Measurements from ENCODE around the gene UBAC2.

UBAC2 gene

GRCh38 chr13:99185606-99186005 is 15.0 kb upstream of the UBAC2 start:
- peaks cover 10% of the 10 kb centered on the region for H3K9me3 ChIP-seq (ENCODE audit: control insufficient read depth, low read length)
- 68 to 74% methylated on average over 5 of the region's 8 CpGs for WGBS, 2 experiments (ENCODE audit: insufficient coverage in 2 of 2)

DNA sequence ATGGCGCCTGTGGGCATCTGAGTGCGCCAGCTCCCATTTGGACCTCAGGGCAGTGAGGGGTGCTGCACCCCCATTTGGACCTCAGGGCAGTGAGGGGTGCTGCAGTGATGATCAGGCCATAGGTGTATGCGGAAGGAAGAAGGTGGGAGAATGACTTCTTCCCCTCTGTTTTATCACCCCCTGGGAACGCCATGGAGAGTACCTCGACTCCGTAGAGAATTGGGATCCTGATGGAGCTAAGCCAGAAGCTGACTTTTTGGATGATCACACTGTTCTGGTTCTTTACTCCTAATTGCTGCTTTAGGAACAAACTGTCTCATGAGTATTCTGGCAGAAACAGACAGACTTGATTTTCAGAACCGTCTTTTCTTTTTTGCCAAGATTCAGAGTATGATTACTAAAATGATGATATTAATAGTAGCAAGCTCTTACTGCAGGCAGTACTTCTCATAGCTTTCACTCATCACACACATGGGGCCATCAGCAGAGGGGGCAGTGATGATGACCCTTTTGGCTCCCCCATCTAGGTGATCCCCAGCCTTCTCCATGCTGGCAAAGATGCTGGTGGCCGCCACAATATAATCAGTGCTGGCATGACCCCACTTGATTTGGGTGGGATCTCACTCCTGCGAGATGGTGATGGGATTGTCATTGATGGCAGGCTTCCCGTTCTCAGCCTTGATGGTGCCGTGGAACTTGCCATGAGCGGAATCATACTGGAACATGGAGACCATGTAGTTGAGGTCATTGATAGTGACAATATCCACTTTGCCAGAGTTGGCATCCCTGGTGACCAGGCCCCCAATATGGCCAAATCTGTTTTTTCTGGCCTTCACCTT is 10.3 kb upstream of the UBAC2 start:
- Histone ChIP-seq H3K4me1 (ENCODE audit: control insufficient read depth, insufficient read depth, low read length, poor library complexity, severe bottlenecking) (no peaks in the 10 kb centered on the region), H3K4me3 (ENCODE audit: extremely low read depth, insufficient read depth, low read length, poor library complexity, severe bottlenecking) (no peak overlapping the region), H3K9me3 (ENCODE audit: control insufficient read depth, low read length) (no peaks in the 10 kb centered on the region), H3K36me3 (ENCODE audit: control insufficient read depth, insufficient read depth, low read length) (no peaks in the 10 kb centered on the region), H3K27ac (ENCODE audit: low read depth, low read length, severe bottlenecking) (no peak overlapping the region)
- 94 to 96% methylated on average over 9 to 10 of the region's 12 CpGs for WGBS, 2 experiments (ENCODE audit: insufficient coverage in 2 of 2)

More at GRCh38 chr13:99185606-99186005, 15.0 kb upstream of the UBAC2 start:
- Histone ChIP-seq H3K4me1 (ENCODE audit: control insufficient read depth, insufficient read depth, low read length, poor library complexity, severe bottlenecking) (no peaks in the 10 kb centered on the region), H3K27ac (ENCODE audit: low read depth, low read length, severe bottlenecking) (no peak overlapping the region), H3K4me3 (ENCODE audit: extremely low read depth, insufficient read depth, low read length, poor library complexity, severe bottlenecking) (no peak overlapping the region), H3K36me3 (ENCODE audit: control insufficient read depth, insufficient read depth, low read length) (no peaks in the 10 kb centered on the region)

GRCh38 chr13:99191336-99191899 is 9.2 kb upstream of the UBAC2 start:
- no peaks in the 10 kb centered on the region for H3K36me3 ChIP-seq (ENCODE audit: control insufficient read depth, insufficient read depth, low read length)
- H3K4me1 ChIP-seq (ENCODE audit: control insufficient read depth, insufficient read depth, low read length, poor library complexity, severe bottlenecking) = no peaks in the 10 kb centered on the region
- 57 to 66% methylated on average over 1 to 2 of the region's 3 CpGs for WGBS, 2 experiments (ENCODE audit: insufficient coverage in 2 of 2)
- H3K4me3 ChIP-seq (ENCODE audit: extremely low read depth, insufficient read depth, low read length, poor library complexity, severe bottlenecking) = no peak overlapping the region
- H3K27ac ChIP-seq (ENCODE audit: low read depth, low read length, severe bottlenecking) = no peak overlapping the region
- H3K9me3 ChIP-seq (ENCODE audit: control insufficient read depth, low read length) = no peaks in the 10 kb centered on the region

DNA sequence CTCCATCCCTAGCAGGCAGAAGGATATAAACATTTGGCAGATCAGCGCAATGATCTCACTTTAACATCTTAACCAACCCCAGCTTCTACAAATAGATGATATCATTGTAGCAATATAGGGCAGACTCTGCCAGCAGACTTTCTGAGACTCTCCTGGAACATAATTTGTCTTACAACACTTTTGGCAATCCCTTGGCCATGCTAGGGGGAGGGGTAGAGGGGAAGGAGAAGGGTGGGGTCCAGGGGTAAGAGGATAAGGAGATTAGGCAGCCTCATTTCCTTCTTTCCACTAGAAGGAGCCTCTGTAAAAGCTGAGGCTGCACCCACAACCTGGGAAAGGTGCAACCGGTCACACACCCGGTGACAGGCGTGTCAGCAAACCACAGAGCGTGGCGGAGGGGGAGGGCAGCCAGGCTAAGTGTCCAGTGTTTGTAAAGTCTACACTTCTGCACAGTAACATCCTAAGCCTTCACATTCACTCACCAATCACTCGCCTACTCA is 8.7 kb upstream of the UBAC2 start:
- H3K4me1 ChIP-seq (ENCODE audit: control insufficient read depth, insufficient read depth, low read length, poor library complexity, severe bottlenecking) = no peaks in the 10 kb centered on the region
- no peaks in the 10 kb centered on the region for H3K36me3 ChIP-seq (ENCODE audit: control insufficient read depth, insufficient read depth, low read length)
- no peaks in the 10 kb centered on the region for H3K9me3 ChIP-seq (ENCODE audit: control insufficient read depth, low read length)
- H3K27ac ChIP-seq (ENCODE audit: low read depth, low read length, severe bottlenecking) = no peak overlapping the region
- 86 to 99% methylated on average over 2 to 7 of the region's 7 CpGs for WGBS, 2 experiments (ENCODE audit: insufficient coverage in 2 of 2)
- no peak overlapping the region for H3K4me3 ChIP-seq (ENCODE audit: extremely low read depth, insufficient read depth, low read length, poor library complexity, severe bottlenecking)

- no peaks in the 10 kb centered on the region for H3K4me1 ChIP-seq (ENCODE audit: control insufficient read depth, insufficient read depth, low read length, poor library complexity, severe bottlenecking)
- H3K9me3 ChIP-seq (ENCODE audit: control insufficient read depth, low read length) = no peaks in the 10 kb centered on the region
- H3K36me3 ChIP-seq (ENCODE audit: control insufficient read depth, insufficient read depth, low read length) = no peaks in the 10 kb centered on the region
- H3K4me3 ChIP-seq (ENCODE audit: extremely low read depth, insufficient read depth, low read length, poor library complexity, severe bottlenecking) = no peak overlapping the region
- H3K27ac ChIP-seq (ENCODE audit: low read depth, low read length, severe bottlenecking) = no peak overlapping the region
These were observed 8.2 kb upstream of the UBAC2 start for GRCh38 chr13:99192480-99192879.

- Histone ChIP-seq H3K9me3 (ENCODE audit: control insufficient read depth, low read length) (no peaks in the 10 kb centered on the region), H3K36me3 (ENCODE audit: control insufficient read depth, insufficient read depth, low read length) (no peaks in the 10 kb centered on the region), H3K27ac (ENCODE audit: low read depth, low read length, severe bottlenecking) (no peak overlapping the region), H3K4me1 (ENCODE audit: control insufficient read depth, insufficient read depth, low read length, poor library complexity, severe bottlenecking) (no peaks in the 10 kb centered on the region), H3K4me3 (ENCODE audit: extremely low read depth, insufficient read depth, low read length, poor library complexity, severe bottlenecking) (no peak overlapping the region)
- 65 to 73% methylated on average over 2 to 3 of the region's 4 CpGs for WGBS, 2 experiments (ENCODE audit: insufficient coverage in 2 of 2)
These were observed 7.5 kb upstream of the UBAC2 start for GRCh38 chr13:99193152-99193551.

DNA sequence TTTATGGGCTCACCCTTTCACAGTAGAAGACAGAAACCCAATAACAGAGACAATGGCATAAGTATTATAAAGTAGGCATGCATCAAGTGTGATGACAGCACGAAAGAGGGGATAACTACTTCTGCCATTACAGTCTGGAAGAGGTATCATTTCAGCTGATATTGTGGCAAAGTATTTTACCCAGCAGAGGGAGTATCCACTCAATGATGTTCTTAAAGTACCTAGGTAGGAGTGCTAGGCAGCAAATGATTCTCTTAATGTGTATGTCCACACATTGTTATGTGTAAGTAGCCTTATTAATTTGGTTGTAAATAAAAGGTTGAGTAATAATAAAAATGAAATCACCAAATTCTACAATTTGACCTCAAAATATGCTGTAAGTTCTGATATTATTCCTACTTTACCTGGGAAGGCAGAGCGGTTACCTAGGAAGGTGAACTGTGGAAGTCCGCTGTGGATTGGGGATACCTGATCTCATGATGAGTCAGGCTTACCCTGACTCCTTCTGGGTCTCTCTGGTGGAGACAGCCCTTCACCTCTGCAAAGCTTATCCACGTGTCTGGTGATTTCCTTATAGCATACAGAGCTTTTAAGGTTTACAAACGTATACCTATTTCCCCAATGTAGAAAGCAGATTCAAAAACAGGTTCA is 4.1 kb upstream of the UBAC2 start:
- Histone ChIP-seq H3K4me1 (ENCODE audit: control insufficient read depth, insufficient read depth, low read length, poor library complexity, severe bottlenecking) (no peaks in the 10 kb centered on the region), H3K9me3 (ENCODE audit: control insufficient read depth, low read length) (no peaks in the 10 kb centered on the region), H3K4me3 (ENCODE audit: extremely low read depth, insufficient read depth, low read length, poor library complexity, severe bottlenecking) (no peak overlapping the region), H3K27ac (ENCODE audit: low read depth, low read length, severe bottlenecking) (no peak overlapping the region), H3K36me3 (ENCODE audit: control insufficient read depth, insufficient read depth, low read length) (no peaks in the 10 kb centered on the region)
- WGBS, 2 experiments (ENCODE audit: insufficient coverage in 2 of 2) = 92 to 98% methylated on average over 4 of the region's 5 CpGs

GRCh38 chr13:99197117-99197651 is 3.5 kb upstream of the UBAC2 start:
- Histone ChIP-seq H3K27ac (ENCODE audit: low read depth, low read length, severe bottlenecking) (no peak overlapping the region), H3K4me1 (ENCODE audit: control insufficient read depth, insufficient read depth, low read length, poor library complexity, severe bottlenecking) (peaks cover under 1% of the 10 kb centered on the region), H3K36me3 (ENCODE audit: control insufficient read depth, insufficient read depth, low read length) (no peaks in the 10 kb centered on the region), H3K9me3 (ENCODE audit: control insufficient read depth, low read length) (no peaks in the 10 kb centered on the region), H3K4me3 (ENCODE audit: extremely low read depth, insufficient read depth, low read length, poor library complexity, severe bottlenecking) (no peak overlapping the region)
- WGBS, 2 experiments (ENCODE audit: insufficient coverage in 2 of 2) = 67 to 86% methylated on average over 1 to 4 of the region's 5 CpGs

DNA sequence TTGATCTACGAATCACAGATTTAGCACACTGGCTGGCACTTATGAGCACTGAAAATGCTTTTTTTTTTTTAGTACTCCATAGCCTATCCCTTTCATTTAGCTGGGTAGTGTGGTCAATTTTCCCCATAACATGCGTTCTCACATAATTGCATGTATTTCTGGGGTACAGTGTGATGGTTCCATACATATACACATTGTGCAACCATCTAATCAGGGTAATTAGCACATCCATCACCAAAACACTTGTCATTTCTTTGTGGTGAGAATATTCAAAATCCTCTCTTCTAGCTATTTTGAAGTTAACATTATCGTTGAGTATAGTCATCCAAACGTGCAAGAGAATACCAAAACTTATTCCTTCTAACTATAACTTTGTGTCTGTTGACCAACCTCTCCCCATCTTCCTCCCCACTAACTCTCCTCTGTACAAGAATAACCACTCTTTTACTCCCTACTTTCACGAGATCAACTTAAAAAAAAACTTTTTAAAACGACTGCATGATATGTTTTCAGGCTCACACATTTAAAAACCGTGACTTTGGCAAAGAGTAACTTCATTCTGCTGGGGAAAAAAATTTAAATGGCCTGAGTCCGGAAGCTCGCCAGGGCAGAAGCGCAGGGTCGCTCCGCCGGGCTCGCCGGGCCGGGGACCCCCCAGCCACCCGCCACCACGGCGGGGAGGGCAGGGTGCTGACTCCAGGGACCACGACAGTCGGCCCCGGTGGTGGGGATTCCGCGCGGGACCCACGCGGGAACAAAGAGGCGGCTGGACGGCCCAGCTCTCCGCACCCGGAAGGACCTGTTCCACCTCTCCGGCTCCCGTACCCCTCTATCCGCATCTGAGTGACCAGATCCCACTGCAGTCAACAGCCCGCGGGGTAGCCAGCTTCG is 868 bp upstream of the UBAC2 start:
- Histone ChIP-seq H3K27ac (ENCODE audit: low read depth, low read length, severe bottlenecking) (peak overlapping the region; percentile 93), H3K4me1 (ENCODE audit: control insufficient read depth, insufficient read depth, low read length, poor library complexity, severe bottlenecking) (peaks cover 6% of the 10 kb centered on the region), H3K4me3 (ENCODE audit: extremely low read depth, insufficient read depth, low read length, poor library complexity, severe bottlenecking) (peak overlapping the region; percentile 96), H3K36me3 (ENCODE audit: control insufficient read depth, insufficient read depth, low read length) (peaks cover 6% of the 10 kb centered on the region), H3K9me3 (ENCODE audit: control insufficient read depth, low read length) (no peaks in the 10 kb centered on the region)
- WGBS, 2 experiments (ENCODE audit: insufficient coverage in 2 of 2) = 1% methylated on average over 21 to 35 of the region's 37 CpGs

Measured in mesodermal cell (in vitro differentiated cells).